GM20000 (cell line): ENCODE measurements around the gene ATRN.

ENCODE experiments used
- DNase-seq: peaks from one replicate; pipeline ENCODE4 v3.0.0; 2012; ENCODE audit warnings: low spot score
- TF ChIP-seq, protein P1 (sequence below): IDR thresholded peaks from 2 replicates; pipeline ENCODE4 v1.5.1; 2012; ENCODE audit warnings: mild to moderate bottlenecking, control low read depth; ENCODE audit errors: extremely low read depth, missing control alignments

Gene ATRN

DNA sequence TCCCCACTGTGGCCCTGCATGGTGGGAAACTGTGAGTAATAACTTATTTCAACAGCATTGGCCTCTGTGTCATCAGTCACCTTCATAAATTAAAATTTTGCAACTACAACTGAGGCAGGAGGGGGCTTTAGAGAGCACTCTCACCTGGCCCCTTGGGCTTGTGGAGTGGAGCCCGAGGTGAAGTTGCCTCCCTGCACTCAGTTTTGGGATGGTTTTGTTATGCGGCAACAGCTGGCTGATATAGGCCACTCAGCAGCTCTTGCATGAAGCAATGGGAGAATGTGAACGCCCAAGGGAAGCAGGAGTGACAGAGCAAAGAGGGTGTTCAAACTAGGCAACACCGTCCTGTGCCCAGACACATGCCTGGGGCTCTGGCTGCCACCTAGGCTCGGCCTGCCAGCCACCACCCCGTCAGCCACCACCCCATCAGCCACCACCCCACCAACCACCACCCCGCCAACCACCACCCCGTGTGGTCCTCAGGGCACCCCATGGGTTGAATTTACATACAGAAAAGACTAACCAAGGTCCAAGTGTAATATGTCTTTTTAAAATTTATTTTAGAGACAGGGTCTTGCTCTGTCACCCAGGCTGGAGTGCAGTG is 196.7 kb downstream of the ATRN start:
- TF ChIP-seq, protein P1, sequence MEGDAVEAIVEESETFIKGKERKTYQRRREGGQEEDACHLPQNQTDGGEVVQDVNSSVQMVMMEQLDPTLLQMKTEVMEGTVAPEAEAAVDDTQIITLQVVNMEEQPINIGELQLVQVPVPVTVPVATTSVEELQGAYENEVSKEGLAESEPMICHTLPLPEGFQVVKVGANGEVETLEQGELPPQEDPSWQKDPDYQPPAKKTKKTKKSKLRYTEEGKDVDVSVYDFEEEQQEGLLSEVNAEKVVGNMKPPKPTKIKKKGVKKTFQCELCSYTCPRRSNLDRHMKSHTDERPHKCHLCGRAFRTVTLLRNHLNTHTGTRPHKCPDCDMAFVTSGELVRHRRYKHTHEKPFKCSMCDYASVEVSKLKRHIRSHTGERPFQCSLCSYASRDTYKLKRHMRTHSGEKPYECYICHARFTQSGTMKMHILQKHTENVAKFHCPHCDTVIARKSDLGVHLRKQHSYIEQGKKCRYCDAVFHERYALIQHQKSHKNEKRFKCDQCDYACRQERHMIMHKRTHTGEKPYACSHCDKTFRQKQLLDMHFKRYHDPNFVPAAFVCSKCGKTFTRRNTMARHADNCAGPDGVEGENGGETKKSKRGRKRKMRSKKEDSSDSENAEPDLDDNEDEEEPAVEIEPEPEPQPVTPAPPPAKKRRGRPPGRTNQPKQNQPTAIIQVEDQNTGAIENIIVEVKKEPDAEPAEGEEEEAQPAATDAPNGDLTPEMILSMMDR, result no peak
- no peak for DNase-seq

DNA sequence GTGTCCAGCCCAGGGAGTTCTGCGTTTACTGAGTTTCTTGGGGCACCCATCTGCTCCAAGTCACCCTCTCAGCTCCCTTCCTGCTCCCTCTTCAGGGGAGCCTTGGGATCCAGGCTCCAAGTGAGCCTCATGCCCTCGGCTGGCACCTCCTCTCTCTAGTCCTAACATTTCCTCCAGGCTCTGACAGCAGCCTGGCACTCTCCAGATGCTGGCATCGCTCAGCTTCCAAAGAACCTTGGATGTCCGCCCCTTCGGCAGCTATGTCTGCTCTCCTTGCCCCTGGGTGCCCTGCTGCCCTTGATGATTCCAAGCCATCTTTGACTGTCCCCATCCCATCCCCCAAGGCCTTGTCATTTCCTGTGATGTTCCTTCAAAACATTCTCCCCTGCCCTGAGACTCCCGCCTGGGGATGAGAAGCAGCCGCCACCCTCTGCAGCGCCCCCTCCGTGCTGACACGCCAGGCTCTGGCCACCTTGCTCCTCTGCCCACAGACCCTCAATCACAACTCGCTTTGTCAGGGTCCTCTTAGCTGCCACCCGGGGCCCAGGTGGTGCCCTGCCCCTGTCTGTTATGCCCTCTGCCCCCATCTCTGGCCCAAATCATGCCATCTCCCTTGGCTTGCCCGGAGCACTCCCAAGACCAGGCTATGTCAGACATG is 199.0 kb downstream of the ATRN start:
- DNase-seq, result no peak
- TF ChIP-seq, protein P1, result no peak

DNA sequence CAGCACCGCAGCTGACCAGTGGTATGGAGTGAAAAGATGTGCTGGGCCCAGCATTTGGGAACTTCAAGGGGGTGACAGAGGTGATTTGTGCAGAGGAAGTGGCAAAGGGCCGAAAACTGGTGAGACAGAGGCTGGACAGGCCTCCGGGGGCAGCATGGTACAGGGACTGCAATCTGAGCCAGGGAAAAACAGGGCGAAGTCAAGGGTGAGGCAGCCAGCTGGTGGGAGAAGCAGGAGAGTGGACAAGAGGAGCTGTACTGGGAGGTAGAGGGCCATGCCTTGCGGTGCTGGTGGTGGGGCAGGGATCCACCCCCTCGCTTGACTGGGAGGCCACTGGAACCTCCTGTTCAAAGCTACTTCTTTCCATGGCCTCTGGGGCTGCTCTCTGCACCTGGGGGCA is 199.7 kb downstream of the ATRN start:
- DNase-seq, result no peak
- TF ChIP-seq, protein P1, result no peak

DNA sequence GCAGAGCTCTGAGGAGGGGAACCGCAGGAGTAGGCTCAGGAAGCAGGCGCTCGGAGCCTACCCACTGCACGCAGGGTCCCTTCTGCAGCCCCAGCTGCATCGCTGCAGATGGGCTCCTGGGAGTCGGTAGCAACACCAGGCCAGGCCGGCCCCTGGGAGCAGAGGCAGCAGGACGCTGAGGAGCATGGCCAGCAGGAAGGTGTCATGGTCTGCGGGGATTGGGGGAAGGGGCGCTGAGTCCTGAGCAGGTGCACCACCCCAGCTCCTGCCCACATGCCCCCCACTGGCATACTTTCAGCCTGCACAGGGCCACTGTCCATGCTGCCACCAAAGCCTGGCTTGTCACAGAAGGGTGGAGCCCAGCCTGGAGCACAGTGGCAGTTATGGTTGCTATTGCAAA is 200.1 kb downstream of the ATRN start:
- DNase-seq, result no peak
- TF ChIP-seq, protein P1, result no peak

DNA sequence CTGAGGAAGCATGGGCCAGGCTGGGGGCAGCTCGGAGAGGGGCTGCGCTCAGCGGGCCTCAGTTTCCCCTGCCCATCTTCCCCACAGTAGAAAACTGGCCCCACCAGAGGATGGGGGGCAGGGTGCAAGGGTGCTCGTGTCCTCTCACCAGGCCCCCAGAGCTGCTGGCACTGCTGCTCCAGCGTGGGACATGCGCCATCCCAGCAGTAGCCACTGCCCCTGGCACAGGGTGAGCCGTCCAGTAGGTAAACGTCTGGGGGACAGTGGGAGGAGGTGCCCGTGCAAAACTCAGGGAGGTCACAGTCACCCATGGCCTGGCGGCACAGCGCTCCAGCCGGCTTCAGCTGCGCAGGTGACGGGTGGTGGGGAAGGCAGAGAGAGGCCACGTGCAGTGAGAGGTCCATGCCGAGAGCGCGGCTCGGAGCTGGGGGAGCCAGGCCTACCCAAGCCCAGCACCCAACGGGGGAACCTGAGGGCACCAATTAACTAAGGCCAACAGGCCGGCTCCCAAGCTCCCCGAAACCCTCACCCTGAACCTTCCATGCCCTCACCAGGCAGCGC is 201.2 kb downstream of the ATRN start:
- DNase-seq, result no peak

DNA sequence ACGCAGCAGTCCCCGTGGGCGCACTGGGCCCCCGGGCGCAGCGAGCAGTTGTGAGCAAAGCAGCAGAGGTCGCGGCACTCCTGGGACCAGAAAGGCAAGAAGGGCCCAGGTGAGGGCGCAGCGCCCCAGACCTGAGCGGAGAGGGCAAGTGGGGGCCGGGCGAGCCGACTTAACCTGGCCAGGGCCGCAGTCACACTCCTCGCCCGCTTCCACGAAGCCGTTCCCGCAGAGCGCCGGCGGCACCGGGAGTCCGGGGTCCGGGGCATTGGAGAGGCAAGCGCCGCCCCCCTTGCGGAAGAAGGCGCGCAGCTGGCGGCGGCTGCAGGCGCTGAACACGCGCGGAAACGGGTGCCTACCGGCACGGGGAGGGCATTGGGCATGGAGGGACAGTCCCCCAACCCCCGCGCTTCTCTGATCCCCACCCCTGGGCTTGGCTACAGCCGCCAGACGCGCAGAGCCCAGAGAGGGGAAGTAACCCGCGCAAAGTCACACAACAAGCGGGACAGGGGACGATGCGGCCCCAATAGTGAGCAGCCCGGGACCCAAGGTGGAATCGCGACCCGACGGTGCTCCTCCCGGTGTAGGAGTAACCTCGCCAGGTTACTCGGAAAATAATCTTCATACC is 201.8 kb downstream of the ATRN start:
- TF ChIP-seq, protein P1, result no peak
- no peak for DNase-seq

More for the DNA sequence above, 201.2 kb downstream of the ATRN start:
- TF ChIP-seq, protein P1, result no peak
